Pancreas (tissue), 10 donors: ENCODE results near the gene SDK1. TPM values are rescaled to one million over a fixed set of nuclear protein-coding genes. Genes with fewer than 3 reads are reported as not detected.
"Not testable (repeated sequence)": the region's sequence is repeated elsewhere in the genome, so short reads cannot be mapped to it uniquely, and the experiment has no call there.

Experiments
- ATAC-seq, 4 donors: fragments of 200-7000 bp; cut with Tn5 transposase; one replicate each; pipeline versions ENCODE4 v1.8.0 to v1.9.1; 2020; ENCODE audit warnings: mild to moderate bottlenecking in 4 of 4, moderate library complexity in 4 of 4
- DNase-seq, 6 donors: peaks; one replicate each; pipeline ENCODE4 v3.0.0-alpha.2; 2020
- FAIRE-seq: peaks from 2 replicates; lab custom pipeline; 2012; peaks lifted over from hg19 to GRCh38; lab: Jason Lieb, UNC
- H3K27ac ChIP-seq, 4 donors: fragments of 200-600 bp; sonication (generic); 1 replicate in 3 of 4; 2 replicates in 1 of 4; pipeline versions ENCODE4 v1.5.0 to v1.8.0; 2020
- H3K27me3 ChIP-seq, 4 donors: fragments of 200-600 bp; one replicate each; pipeline ENCODE4 v1.8.0; 2021
- H3K36me3 ChIP-seq, 3 donors: fragments of 200-600 bp; sonication (generic) in 1 of 3; one replicate each; pipeline versions ENCODE4 v1.5.0 to v1.8.0; 2020 to 2021
- H3K4me1 ChIP-seq, 3 donors: fragments of 200-600 bp; one replicate each; pipeline ENCODE4 v1.8.0; 2021
- H3K4me3 ChIP-seq, 4 donors: fragments of 200-600 bp; sonication (generic) in 2 of 4; one replicate each; pipeline versions ENCODE4 v1.5.0 to v1.8.0; 2020 to 2021
- H3K9me3 ChIP-seq, 4 donors: fragments of 200-600 bp; one replicate each; pipeline ENCODE4 v1.8.0; 2021
- CTCF ChIP-seq, 4 donors: fragments of 200-600 bp; sonication (generic) in 3 of 4; IDR thresholded peaks; one replicate each; pipeline versions ENCODE4 v1.5.0 to v1.8.0; 2021; ENCODE audit warnings: antibody characterized with exemption in 4 of 4
- WGBS, 2 donors: extraction: QIAGEN DNeasy Blood & Tissue Kit; methylation state at CpG; one replicate each; pipeline ENCODE4 v1.1.7; 2013; 5-methylcytosine and 5-hydroxymethylcytosine counted together
- intact Hi-C, 3 donors: fragments of 100-400 bp; cut with DNase I; formaldehyde crosslinking; loops; one replicate each; pipeline versions ENCODE4 v1.11.1 to v1.14.2; 2022
- polyA plus RNA-seq, 2 donors: library from polyadenylated mRNA; stranded (reverse); fragments of 200-250 nt; gene quantifications; one replicate each; pipeline ENCODE4 v1.2.3, GENCODE V29; 2013
- total RNA-seq, 6 donors: library from RNA; stranded (reverse); fragmentation: NEBNext Ultra II Directional in 4 of 6; extraction: Animal tissue kit (Norgen Biotek cat#: 25700) in 4 of 6; gene quantifications; one replicate each; pipeline versions ENCODE4 v1.2.1 to v1.2.4, GENCODE V29; 2021 to 2023
- donor health status: healthy with polysubstance abuse.
- donor health status: DM: no; HTN: no; CAD: no; lungs with moderate emphysema.
- donor health status: DM: no; HTN: no; CAD: no.
- donor health status: control.
- donor health status: control.
- donor health status: Bipolar disorder and iron deficiency.
- donor health status: DM: yes; HTN: yes; CAD: no.
- donor health status: DM: no; HTN: no; CAD: no.
- donor health status: DM: no; HTN: no; CAD: no.
- donor health status: DM: yes; HTN: yes; CAD: no.

The SDK1 gene
- total and polyA plus RNA-seq, 8 donors, result 10.8 to 30.8 (median 19.8) TPM

DNA sequence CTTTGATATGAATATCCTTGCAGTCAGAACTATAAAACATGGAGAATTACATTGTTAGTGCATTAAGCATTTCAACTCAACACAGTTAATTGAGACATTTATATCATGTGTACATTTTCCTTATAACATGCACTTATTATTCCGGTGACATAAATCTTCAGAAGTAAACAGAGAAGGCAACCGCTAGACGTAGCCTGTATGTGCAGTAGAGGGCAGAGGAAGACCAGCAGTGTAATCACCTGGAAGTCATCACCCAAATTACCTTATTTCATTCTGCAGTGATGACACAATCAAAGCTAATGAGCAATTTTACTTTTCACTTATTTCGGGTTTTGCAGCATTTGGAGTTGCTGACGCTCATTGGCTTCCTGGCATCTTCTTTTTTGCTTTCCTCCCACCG, 394.6 kb downstream of the SDK1 start:
- FAIRE-seq, result no peak
- ATAC-seq, result no peak
- Histone ChIP-seq H3K4me1 (peaks cover 3 to 8% (median 7%) of the 10 kb centered on the region in 3 donors), H3K9me3 (no peaks in the 10 kb centered on the region), H3K27me3 (no peaks in the 10 kb centered on the region), H3K36me3 (no peaks in the 10 kb centered on the region), H3K4me3 (no peak overlapping the region), H3K27ac (no peak overlapping the region)
- no peak for DNase-seq
- no peak for TF ChIP-seq CTCF (IDR thresholded peaks at IDR 0.05)
- intact Hi-C loops, result no loop called here
- 91 to 94% methylated on average over 6 of the region's 6 CpGs for WGBS, 2 donors

DNA sequence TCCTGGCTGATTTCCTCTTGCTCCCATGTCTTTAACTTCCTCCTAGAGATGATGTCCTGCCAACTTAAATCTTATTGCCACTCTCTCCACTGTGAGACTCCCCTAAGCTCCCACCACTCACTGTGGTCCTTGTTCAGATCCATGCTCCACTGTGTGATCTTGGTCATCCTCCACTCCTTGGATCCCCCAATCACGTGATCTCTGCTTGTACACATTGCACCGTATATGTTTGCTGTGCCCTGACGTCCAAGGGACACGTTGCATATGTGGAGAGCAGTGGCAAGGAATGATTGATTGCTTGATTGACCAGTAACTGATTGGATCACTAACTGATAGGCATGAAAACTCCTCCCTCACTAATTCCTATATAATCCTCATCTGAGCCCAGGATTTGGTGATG, 395.1 kb downstream of the SDK1 start:
- no peaks in the 10 kb centered on the region for H3K27me3 ChIP-seq
- DNase-seq, result no peak
- H3K4me1 ChIP-seq, result peaks cover 3 to 8% (median 6%) of the 10 kb centered on the region in 3 donors
- H3K36me3 ChIP-seq, result no peaks in the 10 kb centered on the region
- WGBS, 2 donors, result 72 to 82% methylated on average over 4 of the region's 4 CpGs
- no peak for FAIRE-seq
- no peak overlapping the region for H3K27ac ChIP-seq
- intact Hi-C loops, result no loop called here
- no peak for ATAC-seq
- TF ChIP-seq CTCF (IDR thresholded peaks at IDR 0.05), result no peak
- H3K9me3 ChIP-seq, result no peaks in the 10 kb centered on the region
- H3K4me3 ChIP-seq, result no peak overlapping the region

- DNase-seq (no peak), FAIRE-seq (no peak), ATAC-seq (no peak)
- Histone ChIP-seq H3K9me3 (no peaks in the 10 kb centered on the region), H3K27me3 (no peaks in the 10 kb centered on the region), H3K4me3 (no peak overlapping the region), H3K27ac (no peak overlapping the region), H3K36me3 (no peaks in the 10 kb centered on the region), H3K4me1 (no peaks in the 10 kb centered on the region)
- intact Hi-C loops, result no loop called here
- WGBS, 2 donors, result 96 to 100% methylated on average over 2 of the region's 2 CpGs
- no peak for TF ChIP-seq CTCF (IDR thresholded peaks at IDR 0.05)
Observed at GRCh38 chr7:3697472-3697871, 396.4 kb downstream of the SDK1 start.

GRCh38 chr7:3705258-3705657, 404.2 kb downstream of the SDK1 start:
- intact Hi-C loops, result no loop called here
- DNase-seq (no peak), ATAC-seq (no peak), FAIRE-seq (no peak)
- WGBS, 2 donors, result 96 to 97% methylated on average over 1 of the region's 1 CpG
- no peaks in the 10 kb centered on the region for H3K27me3 ChIP-seq
- no peaks in the 10 kb centered on the region for H3K36me3 ChIP-seq
- no peak overlapping the region for H3K27ac ChIP-seq
- no peak overlapping the region for H3K4me3 ChIP-seq
- H3K9me3 ChIP-seq, result no peaks in the 10 kb centered on the region
- TF ChIP-seq CTCF (IDR thresholded peaks at IDR 0.05), result no peak
- peaks cover 0 to 4% (median 3%) of the 10 kb centered on the region in 3 donors for H3K4me1 ChIP-seq

- H3K27ac ChIP-seq, H3K9me3 ChIP-seq, H3K36me3 ChIP-seq, H3K27me3 ChIP-seq, DNase-seq, H3K4me3 ChIP-seq, intact Hi-C loops, FAIRE-seq, H3K4me1 ChIP-seq, ATAC-seq: not testable (repeated sequence)
- WGBS, 2 donors, result 99 to 100% methylated on average over 2 of the region's 2 CpGs
Observed at GRCh38 chr7:3706091-3706490, 405.0 kb downstream of the SDK1 start.
